GM21576 (cell line): Measurements from ENCODE around the gene OXSR1.

Experiments used
- ATAC-seq: cut with Tn5 transposase; IDR thresholded peaks from one replicate; pipeline ENCODE4 v1.9.1; 2021; ENCODE audit warnings: mild to moderate bottlenecking, moderate library complexity; ENCODE audit not compliant: unreplicated experiment

OXSR1 gene

GRCh38 chr3:38297947-38298711 is 132.8 kb downstream of the OXSR1 start:
- ATAC-seq, result no peak
